Erythroblast (primary cell): ENCODE measurements around the gene GABRB1.

Source experiments
- GATA1 ChIP-seq: IDR thresholded peaks from 2 replicates; pipeline ENCODE4 v1.6.1; 2011; ENCODE audit warnings: low read depth, mild to moderate bottlenecking, control low read depth, low read length, moderate library complexity
- POLR2A ChIP-seq: IDR thresholded peaks from 2 replicates; pipeline ENCODE4 v1.6.1; 2011; ENCODE audit warnings: mild to moderate bottlenecking, low read length

DNA sequence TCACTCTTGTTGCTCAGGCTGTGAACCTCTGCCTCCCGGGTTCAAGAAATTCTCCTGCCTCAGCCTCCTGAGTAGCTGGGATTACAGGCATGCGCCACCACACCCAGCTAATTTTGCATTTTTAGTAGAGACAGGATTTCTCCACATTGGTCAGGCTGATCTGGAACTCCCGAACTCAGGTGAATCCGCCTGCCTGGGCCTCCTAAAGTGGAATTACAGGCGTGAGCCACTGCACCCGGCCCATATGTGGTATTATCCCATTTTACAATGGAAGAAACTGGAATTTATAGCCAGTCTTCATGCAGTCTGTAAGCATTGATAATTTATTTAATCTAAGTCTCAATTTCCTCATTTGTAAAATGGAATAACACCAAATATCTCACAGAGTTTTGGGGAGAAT lies 161.8 kb downstream of the GABRB1 start:
- no peak for TF ChIP-seq POLR2A
- no peak for TF ChIP-seq GATA1
